Measurements from ENCODE around the gene HSD11B2. TPM values are rescaled to one million over a fixed set of nuclear protein-coding genes. Genes with fewer than 3 reads are reported as not detected.

HSD11B2 gene
- total and polyA plus RNA-seq, 2 of the 8 experiments (the other 6 are each of a cell fraction or from before 2014, with no cell fraction given) = 28.7 to 32.9 TPM

DNA sequence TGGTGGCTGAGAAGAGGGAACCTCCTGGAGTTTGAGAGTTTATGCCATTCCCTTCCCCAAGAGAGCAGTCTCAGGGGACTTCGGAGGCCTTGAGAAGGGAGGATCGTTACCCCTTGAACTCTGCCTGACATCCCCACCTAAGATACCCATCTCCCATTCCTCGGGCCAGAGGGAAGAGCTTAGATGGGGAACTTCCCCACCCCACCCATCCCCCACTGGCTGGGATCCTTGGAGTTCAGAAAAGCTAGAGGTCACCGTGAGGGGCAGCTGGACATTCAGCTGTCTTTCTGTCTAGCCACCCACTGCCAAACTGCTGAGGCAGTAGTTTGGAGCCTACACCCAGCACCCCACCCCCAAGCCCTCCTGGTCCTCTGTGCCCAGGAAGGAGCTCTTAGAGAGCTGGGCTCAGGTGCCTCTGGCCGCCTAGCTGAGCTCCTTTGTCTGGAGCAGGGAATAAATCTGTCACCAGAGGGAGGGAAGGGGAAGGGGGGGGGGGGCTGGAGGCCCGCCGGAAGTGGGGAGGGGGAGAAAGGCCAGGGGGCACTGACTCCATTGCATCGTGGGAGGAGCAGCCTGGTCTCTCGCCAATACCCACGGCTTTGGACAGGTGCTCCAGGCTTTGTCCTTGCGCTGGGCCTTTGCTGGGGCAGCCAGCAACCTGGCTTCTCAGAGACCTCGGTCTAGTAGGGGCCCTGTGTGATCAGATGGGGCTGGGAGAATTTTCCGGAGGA is 1.0 kb downstream of the HSD11B2 start (continued):
- no peak for TF ChIP-seq EZH2 (IDR thresholded peaks at IDR 0.05; ENCODE audit: low read depth, low read length, severe bottlenecking)
- TF ChIP-seq RFX5 (IDR thresholded peaks at IDR 0.05; ENCODE audit: borderline replicate concordance, low read depth, low read length) = no peak
- no peak for TF ChIP-seq MAFK (IDR thresholded peaks at IDR 0.05; ENCODE audit: low read depth, low read length)
- TF ChIP-seq CHD7 (IDR thresholded peaks at IDR 0.05; ENCODE audit: insufficient replicate concordance, low read length) = no peak
- no peak for TF ChIP-seq GTF2F1 (IDR thresholded peaks at IDR 0.05; ENCODE audit: borderline replicate concordance, low read depth, low read length)
- TF ChIP-seq NANOG (IDR thresholded peaks at IDR 0.05; ENCODE audit: insufficient read depth, low read depth, low read length, poor library complexity, severe bottlenecking) = no peak
- TF ChIP-seq SIN3A (conservative IDR thresholded peaks at IDR 0.05 in 1 of 2, IDR thresholded peaks at IDR 0.05 in 1 of 2; ENCODE audit: low read depth in 1 of 2, low read length in 2 of 2) = 0 out of 4 replicates have a peak, but pooled peaks of 1 of the 2 experiments have one; percentile 17
- no peak for TF ChIP-seq POU5F1 (IDR thresholded peaks at IDR 0.05; ENCODE audit: low read depth, low read length)
- TF ChIP-seq SIX5 (IDR thresholded peaks at IDR 0.05; ENCODE audit: low read depth, low read length) = no peak
